Natural killer cell (primary cell): Measurements from ENCODE around the gene SPOCK3. TPM values are rescaled to one million over a fixed set of nuclear protein-coding genes. Genes with fewer than 3 reads are reported as not detected.

Experiments used
- ATAC-seq, 3 donors: fragments of 150-1000 bp in 2 of 3; fragments of 200-7000 bp in 1 of 3; cut with Tn5 transposase; 1 replicate in 1 of 3; 2 replicates in 2 of 3; pipeline ENCODE4 v1.10.0; 2021; ENCODE audit warnings: mild to moderate bottlenecking in 2 of 3, moderate library complexity in 2 of 3
- DNase-seq, 2 donors: peaks; one replicate each; pipeline versions ENCODE4 v3.0.0 to v3.0.0-alpha.2; 2013 to 2021; ENCODE audit warnings: mixed read lengths in 1 of 2
- H3K27ac ChIP-seq: one replicate; pipeline ENCODE4 v1.5.1; 2013; ENCODE audit warnings: mild to moderate bottlenecking, low read length
- H3K27me3 ChIP-seq: one replicate; pipeline ENCODE4 v1.6.1; 2013; ENCODE audit warnings: low read length; ENCODE audit not compliant: control insufficient read depth, insufficient read depth
- H3K36me3 ChIP-seq: one replicate; pipeline ENCODE4 v1.6.1; 2013; ENCODE audit warnings: low read length; ENCODE audit not compliant: control insufficient read depth, insufficient read depth
- H3K4me1 ChIP-seq: one replicate; pipeline ENCODE4 v1.6.1; 2013; ENCODE audit warnings: low read length; ENCODE audit not compliant: control insufficient read depth, insufficient read depth
- H3K4me3 ChIP-seq: one replicate; pipeline ENCODE4 v1.5.1; 2013; ENCODE audit warnings: low read length
- H3K9me3 ChIP-seq: one replicate; pipeline ENCODE4 v1.6.1; 2013; ENCODE audit warnings: low read length; ENCODE audit not compliant: control insufficient read depth, insufficient read depth
- H3K27ac Mint-ChIP-seq, 2 donors: one replicate each; pipeline ENCODE4 v1.8.0; 2022; ENCODE audit warnings: mild to moderate bottlenecking in 2 of 2, mixed read lengths in 2 of 2, moderate library complexity in 1 of 2
- H3K27me3 Mint-ChIP-seq, 2 donors: one replicate each; pipeline ENCODE4 v1.8.0; 2022; ENCODE audit warnings: low read depth in 2 of 2, mixed read lengths in 2 of 2
- H3K36me3 Mint-ChIP-seq: one replicate; pipeline ENCODE4 v1.8.0; 2022; ENCODE audit warnings: mixed read lengths
- H3K4me1 Mint-ChIP-seq, 2 donors: one replicate each; pipeline ENCODE4 v1.8.0; 2022; ENCODE audit warnings: mixed read lengths in 2 of 2
- H3K4me3 Mint-ChIP-seq: one replicate; pipeline ENCODE4 v1.8.0; 2022; ENCODE audit warnings: mild to moderate bottlenecking, moderate library complexity, mixed read lengths
- H3K9me3 Mint-ChIP-seq, 2 donors: one replicate each; pipeline ENCODE4 v1.8.0; 2022; ENCODE audit warnings: mixed read lengths in 2 of 2
- CTCF ChIP-seq: fragments of 200-600 bp; IDR thresholded peaks from one replicate; pipeline ENCODE4 v1.8.0; 2022; ENCODE audit warnings: antibody characterized with exemption
- WGBS: methylation state at CpG from one replicate; pipeline ENCODE4 v1.1.7; 2013; ENCODE audit warnings: missing lambda C conversion rate; ENCODE audit not compliant: insufficient coverage; 5-methylcytosine and 5-hydroxymethylcytosine counted together
- intact Hi-C: fragments of 100-400 bp; cut with micrococcal nuclease; formaldehyde crosslinking; loops from one replicate; pipeline ENCODE4 v1.14.2; 2022
- total RNA-seq, 4 donors: library from RNA; stranded (reverse); fragments of 120-200 nt in 1 of 4; gene quantifications; one replicate each; pipeline versions ENCODE4 v1.2.3 to v1.2.4, GENCODE V29; 2013 to 2022

The SPOCK3 gene
- total RNA-seq, 3 donors from 2014 or later (not counting 1 experiment from before 2014, with no cell fraction given) = not detected

- DNase-seq = no peak
- H3K9me3 Mint-ChIP-seq = peaks cover 7 to 11% of the 10 kb centered on the region in 2 donors
- Histone ChIP-seq H3K27me3 (no peaks in the 10 kb centered on the region), H3K9me3 (no peaks in the 10 kb centered on the region), H3K36me3 (no peaks in the 10 kb centered on the region), H3K4me1 (no peaks in the 10 kb centered on the region), H3K4me3 (no peak overlapping the region), H3K27ac (no peak overlapping the region)
- no peak overlapping the region for H3K4me3 Mint-ChIP-seq
- 67% methylated on average over 2 of the region's 4 CpGs for WGBS
- H3K27ac Mint-ChIP-seq = no peak overlapping the region
- H3K27me3 Mint-ChIP-seq = no peaks in the 10 kb centered on the region
- no peak for ATAC-seq
- no peaks in the 10 kb centered on the region for H3K36me3 Mint-ChIP-seq
- H3K4me1 Mint-ChIP-seq = no peaks in the 10 kb centered on the region
- intact Hi-C loops = no loop called here
- no peak for TF ChIP-seq CTCF
Measured at GRCh38 chr4:167114416-167114971, 119.8 kb downstream of the SPOCK3 start.

- no peaks in the 10 kb centered on the region for H3K36me3 ChIP-seq
- no peaks in the 10 kb centered on the region for H3K27me3 ChIP-seq
- ATAC-seq (no peak), DNase-seq (no peak)
- Mint-ChIP-seq H3K4me3 (no peak overlapping the region), H3K4me1 (no peaks in the 10 kb centered on the region), H3K9me3 (peaks cover 12 to 16% of the 10 kb centered on the region in 2 donors), H3K36me3 (peaks cover 2% of the 10 kb centered on the region), H3K27ac (no peak overlapping the region), H3K27me3 (no peaks in the 10 kb centered on the region)
- TF ChIP-seq CTCF = no peak
- H3K9me3 ChIP-seq = no peaks in the 10 kb centered on the region
- no peak overlapping the region for H3K4me3 ChIP-seq
- 82% methylated on average over 1 of the region's 1 CpG for whole genome bisulfite sequencing
- intact Hi-C loops = no loop called here
- no peak overlapping the region for H3K27ac ChIP-seq
- no peaks in the 10 kb centered on the region for H3K4me1 ChIP-seq
Measured at GRCh38 chr4:167111622-167112021, 122.7 kb downstream of the SPOCK3 start.

GRCh38 chr4:167111092-167111491 lies 123.2 kb downstream of the SPOCK3 start:
- peaks cover 12 to 16% of the 10 kb centered on the region in 2 donors for H3K9me3 Mint-ChIP-seq
- intact Hi-C loops = no loop called here

More at GRCh38 chr4:167111092-167111491, 123.2 kb downstream of the SPOCK3 start:
- Mint-ChIP-seq H3K4me3 (no peak overlapping the region), H3K36me3 (peaks cover 7% of the 10 kb centered on the region), H3K27ac (no peak overlapping the region), H3K27me3 (no peaks in the 10 kb centered on the region), H3K4me1 (no peaks in the 10 kb centered on the region)
- DNase-seq = no peak
- ATAC-seq = no peak
- Histone ChIP-seq H3K4me1 (no peaks in the 10 kb centered on the region), H3K27me3 (no peaks in the 10 kb centered on the region), H3K4me3 (no peak overlapping the region), H3K27ac (no peak overlapping the region), H3K36me3 (no peaks in the 10 kb centered on the region), H3K9me3 (no peaks in the 10 kb centered on the region)
- TF ChIP-seq CTCF = no peak
- WGBS = 86% methylated on average over 2 of the region's 2 CpGs
